WERI-Rb-1 (cell line): Measurements from ENCODE around the gene SSBP3.

ENCODE experiments used
- DNase-seq: peaks from one replicate; pipeline ENCODE4 v3.0.0-alpha.2; 2020
- H3K27ac ChIP-seq: fragments of 250-450 bp; sonication (Bioruptor Pico); 2 replicates; pipeline ENCODE4 v1.5.1; 2020; ENCODE audit warnings: mild to moderate bottlenecking, moderate library complexity
- H3K27me3 ChIP-seq: fragments of 250-450 bp; sonication (Bioruptor Pico); 2 replicates; pipeline ENCODE4 v1.5.1; 2021; ENCODE audit warnings: mild to moderate bottlenecking, low read depth, moderate library complexity; ENCODE audit not compliant: insufficient read depth, severe bottlenecking
- H3K36me3 ChIP-seq: fragments of 250-450 bp; sonication (Bioruptor Pico); 2 replicates; pipeline ENCODE4 v1.5.1; 2020; ENCODE audit warnings: mild to moderate bottlenecking, moderate library complexity
- H3K4me3 ChIP-seq: 2 replicates; pipeline ENCODE4 v1.5.1; 2011; ENCODE audit warnings: low read depth, mild to moderate bottlenecking, control low read depth, low read length
- H3K9me3 ChIP-seq: fragments of 250-450 bp; sonication (Bioruptor Pico); 2 replicates; pipeline ENCODE4 v1.5.1; 2021; ENCODE audit warnings: mild to moderate bottlenecking, moderate library complexity; ENCODE audit not compliant: severe bottlenecking
- TF ChIP-seq, protein P1 (sequence below): IDR thresholded peaks from 2 replicates; pipeline ENCODE4 v1.5.1; 2011; ENCODE audit warnings: low read depth, mild to moderate bottlenecking, control low read depth, inconsistent platforms, low read length

SSBP3 gene

DNA sequence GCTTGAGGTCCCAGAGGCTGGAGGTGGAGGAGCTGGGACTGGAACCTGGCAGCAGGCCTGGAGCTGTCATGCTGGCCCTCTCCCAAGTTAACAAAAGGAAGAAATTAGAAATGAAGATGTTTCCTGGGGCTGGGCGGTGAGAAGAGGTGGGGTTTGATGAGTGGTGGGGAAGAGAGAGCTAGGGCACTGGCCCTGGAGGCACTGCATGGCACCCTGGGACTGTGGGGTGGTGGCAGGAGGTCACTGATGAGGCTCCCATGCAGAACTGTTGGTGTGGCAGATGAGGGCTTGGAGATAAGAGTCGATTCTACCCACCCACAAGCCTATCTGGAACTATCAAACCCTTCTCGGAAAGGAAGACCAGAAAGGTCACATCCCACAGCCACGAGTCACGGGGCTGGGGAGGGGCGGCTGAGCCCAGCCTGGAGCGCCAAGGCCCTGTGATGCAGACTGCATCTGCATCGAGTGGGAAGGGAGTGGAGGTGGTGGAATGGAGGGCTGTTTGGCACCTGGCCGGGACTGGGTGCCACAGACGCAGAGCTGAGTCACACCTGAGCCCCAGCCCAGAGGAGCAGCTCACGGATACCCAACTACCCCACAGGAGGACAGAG is 176.8 kb downstream of the SSBP3 start:
- Histone ChIP-seq H3K27me3 (no peaks in the 10 kb centered on the region), H3K27ac (no peak overlapping the region; the same call in 1 of the 2 replicates), H3K4me3 (no peak overlapping the region), H3K36me3 (peaks cover 64% of the 10 kb centered on the region), H3K9me3 (no peaks in the 10 kb centered on the region)
- TF ChIP-seq, protein P1, sequence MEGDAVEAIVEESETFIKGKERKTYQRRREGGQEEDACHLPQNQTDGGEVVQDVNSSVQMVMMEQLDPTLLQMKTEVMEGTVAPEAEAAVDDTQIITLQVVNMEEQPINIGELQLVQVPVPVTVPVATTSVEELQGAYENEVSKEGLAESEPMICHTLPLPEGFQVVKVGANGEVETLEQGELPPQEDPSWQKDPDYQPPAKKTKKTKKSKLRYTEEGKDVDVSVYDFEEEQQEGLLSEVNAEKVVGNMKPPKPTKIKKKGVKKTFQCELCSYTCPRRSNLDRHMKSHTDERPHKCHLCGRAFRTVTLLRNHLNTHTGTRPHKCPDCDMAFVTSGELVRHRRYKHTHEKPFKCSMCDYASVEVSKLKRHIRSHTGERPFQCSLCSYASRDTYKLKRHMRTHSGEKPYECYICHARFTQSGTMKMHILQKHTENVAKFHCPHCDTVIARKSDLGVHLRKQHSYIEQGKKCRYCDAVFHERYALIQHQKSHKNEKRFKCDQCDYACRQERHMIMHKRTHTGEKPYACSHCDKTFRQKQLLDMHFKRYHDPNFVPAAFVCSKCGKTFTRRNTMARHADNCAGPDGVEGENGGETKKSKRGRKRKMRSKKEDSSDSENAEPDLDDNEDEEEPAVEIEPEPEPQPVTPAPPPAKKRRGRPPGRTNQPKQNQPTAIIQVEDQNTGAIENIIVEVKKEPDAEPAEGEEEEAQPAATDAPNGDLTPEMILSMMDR, result no peak
- no peak for DNase-seq

DNA sequence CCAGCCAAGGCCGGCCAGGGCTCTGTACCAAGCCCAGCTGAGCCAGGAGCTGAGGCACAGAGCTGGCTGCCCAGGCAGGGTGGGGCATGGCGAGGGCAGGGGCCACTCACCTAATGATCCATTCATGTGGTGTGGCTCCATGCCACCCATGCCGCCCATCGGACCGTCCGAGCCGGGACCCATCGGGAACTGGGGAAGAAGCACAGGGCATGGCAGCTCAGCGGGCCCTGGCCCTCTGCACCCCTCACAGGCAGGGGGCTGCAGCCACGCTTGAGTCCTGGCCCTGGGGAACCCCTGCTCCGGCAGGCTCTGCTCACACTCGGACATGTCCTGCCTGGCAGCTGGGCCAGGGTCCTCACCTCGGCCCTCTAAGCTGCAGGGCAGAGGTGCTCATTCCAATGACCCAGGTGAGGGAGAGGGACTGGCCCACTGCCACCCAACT is 177.5 kb downstream of the SSBP3 start:
- no peak for DNase-seq
- TF ChIP-seq, protein P1, result no peak
- no peak overlapping the region for H3K27ac ChIP-seq

DNA sequence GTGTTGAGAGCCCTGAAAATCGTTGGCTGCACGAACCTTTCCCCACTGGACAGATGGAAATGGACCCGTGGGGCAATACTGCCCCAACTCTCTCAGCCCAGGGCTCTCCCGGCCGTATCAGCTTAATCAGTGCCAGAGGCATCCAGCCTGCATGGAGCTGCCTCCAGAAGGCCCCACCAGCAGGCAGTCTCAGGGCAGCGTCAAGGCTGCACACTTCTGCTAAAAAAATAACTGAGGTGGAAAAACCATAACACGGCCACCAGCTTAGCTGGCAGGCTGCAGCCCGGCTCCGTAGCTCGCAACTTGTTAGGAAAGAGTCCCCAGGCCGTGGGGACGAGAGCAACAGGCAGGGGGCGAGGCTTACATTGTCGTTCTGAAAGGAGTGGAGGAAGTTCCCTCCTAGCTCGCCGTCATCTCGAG is 178.3 kb downstream of the SSBP3 start:
- no peak overlapping the region for H3K27ac ChIP-seq
- H3K27me3 ChIP-seq, result no peaks in the 10 kb centered on the region
- TF ChIP-seq, protein P1, result no peak
- H3K36me3 ChIP-seq, result peaks cover 67% of the 10 kb centered on the region
- no peak for DNase-seq
- H3K9me3 ChIP-seq, result no peaks in the 10 kb centered on the region
- no peak overlapping the region for H3K4me3 ChIP-seq

More for the DNA sequence above, 177.5 kb downstream of the SSBP3 start:
- Histone ChIP-seq H3K9me3 (no peaks in the 10 kb centered on the region), H3K36me3 (peaks cover 67% of the 10 kb centered on the region), H3K27me3 (no peaks in the 10 kb centered on the region), H3K4me3 (no peak overlapping the region)

DNA sequence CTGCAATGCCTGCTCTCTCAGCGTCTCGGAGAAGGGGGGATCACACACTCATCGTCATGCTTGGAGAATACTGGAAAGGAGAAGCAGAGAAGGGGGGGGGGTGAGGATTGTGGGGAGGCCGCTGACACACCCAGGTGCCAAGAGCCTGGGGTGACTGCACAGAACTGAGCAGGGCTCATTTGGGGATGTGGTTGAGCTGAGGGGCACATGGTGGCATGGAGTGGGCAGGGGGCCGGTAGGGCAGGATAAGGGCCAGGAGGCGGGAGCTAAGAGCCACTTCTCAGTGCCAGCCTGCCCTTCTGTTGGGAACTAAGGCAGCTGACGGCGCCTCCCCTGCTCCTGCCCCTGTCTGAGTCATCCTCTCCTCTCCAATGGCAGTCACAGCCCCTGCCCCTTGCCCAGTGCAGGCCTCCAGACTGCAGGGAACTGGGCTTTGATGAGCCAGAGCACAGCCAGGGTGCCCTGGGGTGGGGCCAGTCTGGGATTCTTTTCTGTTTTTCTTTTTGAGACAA is 179.0 kb downstream of the SSBP3 start:
- no peaks in the 10 kb centered on the region for H3K9me3 ChIP-seq
- no peak overlapping the region for H3K4me3 ChIP-seq
- H3K27ac ChIP-seq, result no peak overlapping the region
- H3K27me3 ChIP-seq, result no peaks in the 10 kb centered on the region
- TF ChIP-seq, protein P1, result no peak
- no peak for DNase-seq
- peaks cover 64% of the 10 kb centered on the region for H3K36me3 ChIP-seq

DNA sequence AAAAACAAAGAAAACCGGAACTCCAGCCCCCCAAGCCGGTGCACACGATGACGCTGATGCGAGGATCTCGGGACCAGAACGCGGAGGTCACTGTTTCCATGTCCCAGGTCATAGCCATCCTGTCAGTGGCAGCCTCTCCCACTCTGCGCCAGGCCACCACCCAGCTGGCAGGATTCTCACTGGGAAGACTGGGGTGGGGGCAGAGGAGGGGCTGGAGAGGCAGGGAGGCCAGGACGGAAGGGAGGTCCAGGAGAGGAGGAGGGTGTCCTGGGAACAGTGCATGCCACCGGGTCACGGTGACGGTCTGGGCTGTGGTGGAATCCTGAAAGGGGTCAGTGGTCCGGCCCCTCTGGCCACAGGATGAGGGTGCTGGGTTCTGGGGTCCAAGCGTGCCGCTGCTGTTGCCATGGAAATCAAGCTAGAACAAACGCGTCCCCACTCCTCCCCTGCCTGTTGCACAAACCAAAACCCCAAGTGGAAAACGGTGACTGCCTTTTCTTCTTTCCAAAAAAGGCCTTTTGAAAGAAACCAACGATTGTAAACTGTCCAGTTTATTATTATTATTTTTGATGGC is 180.1 kb downstream of the SSBP3 start:
- peaks cover 55% of the 10 kb centered on the region for H3K36me3 ChIP-seq
- H3K4me3 ChIP-seq, result no peak overlapping the region
- TF ChIP-seq, protein P1, result no peak
- H3K27ac ChIP-seq, result no peak overlapping the region
- H3K9me3 ChIP-seq, result no peaks in the 10 kb centered on the region
- H3K27me3 ChIP-seq, result no peaks in the 10 kb centered on the region
- DNase-seq, result no peak
